Cardiac fibroblast (primary cell): ENCODE measurements around the gene KIR3DL2.
"Not testable (repeated sequence)": the region's sequence is repeated elsewhere in the genome, so short reads cannot be mapped to it uniquely, and the experiment has no call there.

Experiments
- DNase-seq, 2 donors: peaks; one replicate each; pipeline versions ENCODE4 v3.0.0 to v3.0.0-alpha.2; 2010; ENCODE audit warnings: low read depth in 2 of 2
- H3K4me3 ChIP-seq, 2 donors: replicated peaks in 1 of 2; 1 replicate in 1 of 2; 2 replicates in 1 of 2; pipeline ENCODE4 v1.5.1; 2011; ENCODE audit warnings: low read depth in 2 of 2, low read length in 2 of 2, mild to moderate bottlenecking in 2 of 2, moderate library complexity in 1 of 2
- CTCF ChIP-seq: IDR thresholded peaks from one replicate; pipeline ENCODE4 v1.5.1; 2011; ENCODE audit warnings: low read depth, mild to moderate bottlenecking, low read length, inconsistent platforms

KIR3DL2 gene

GRCh38 chr19:54850061-54850640, at the start of gene KIR3DL2:
TSS of gene KIR3DL2 (plus strand) at chr19:54850443. CDS start at chr19:54850476, 33 bp downstream.
- not testable (repeated sequence) for DNase-seq, H3K4me3 ChIP-seq

- no peak for TF ChIP-seq CTCF
- no peak within 1 kb of the TSS for H3K4me3 ChIP-seq
- DNase-seq, result no peak
These were observed 46.8 kb upstream of the KIR3DL2 start, which contains the start of gene KIR2DL4 for GRCh38 chr19:54803410-54803809. TSS of gene KIR2DL4 (plus strand) at chr19:54803610. CDS start at chr19:54803652, 42 bp downstream.

GRCh38 chr19:54804101-54804500, 46.1 kb upstream of the KIR3DL2 start:
- TF ChIP-seq CTCF, result no peak
- DNase-seq, result no peak
- no peak overlapping the region for H3K4me3 ChIP-seq

GRCh38 chr19:54804571-54804970, 45.7 kb upstream of the KIR3DL2 start:
- no peak for DNase-seq
- H3K4me3 ChIP-seq, result no peak overlapping the region
- no peak for TF ChIP-seq CTCF

GRCh38 chr19:54805665-54806515, 44.4 kb upstream of the KIR3DL2 start:
- no peak for TF ChIP-seq CTCF
- DNase-seq, result no peak
- H3K4me3 ChIP-seq, result no peak overlapping the region

- DNase-seq, result no peak
- no peak for TF ChIP-seq CTCF
- no peak overlapping the region for H3K4me3 ChIP-seq
These were observed 43.8 kb upstream of the KIR3DL2 start for GRCh38 chr19:54806516-54806838.

- not testable (repeated sequence) for H3K4me3 ChIP-seq, DNase-seq
These were observed 35.7 kb upstream of the KIR3DL2 start for GRCh38 chr19:54814571-54814970.

- DNase-seq, H3K4me3 ChIP-seq: not testable (repeated sequence)
These were observed 34.0 kb upstream of the KIR3DL2 start, which contains the start of gene KIR3DL1 for GRCh38 chr19:54816251-54816650. TSS of gene KIR3DL1 (plus strand) at chr19:54816468.
